Omental fat pad (tissue), 4 donors: ENCODE measurements around the gene RNASE12. TPM values are rescaled to one million over a fixed set of nuclear protein-coding genes. Genes with fewer than 3 reads are reported as not detected.
"Not testable (repeated sequence)": the region's sequence is repeated elsewhere in the genome, so short reads cannot be mapped to it uniquely, and the experiment has no call there.

Experiments used
- ATAC-seq: fragments of 150-250 bp; one replicate; pipeline ENCODE4 v1.9.1; 2016; ENCODE audit warnings: mild to moderate bottlenecking, moderate library complexity; ENCODE audit not compliant: low FRiP score
- DNase-seq: peaks from one replicate; pipeline ENCODE4 v3.0.0-alpha.2; 2019; ENCODE audit warnings: low spot score
- total RNA-seq, 4 donors: library from RNA; depleted of rRNA; stranded (reverse); fragments of >200 nt; gene quantifications; one replicate each; pipeline ENCODE4 v1.1.0, GENCODE V29; 2016
- TF ChIP-seq, protein P1 (sequence below), 3 donors: fragments of 450-650 bp; IDR thresholded peaks; one replicate each; pipeline ENCODE4 v1.5.1; 2016 to 2017; ENCODE audit warnings: antibody characterized with exemption in 3 of 3, mild to moderate bottlenecking in 3 of 3, moderate library complexity in 2 of 3

RNASE12 gene
- total RNA-seq, 4 donors from 2014 or later: not detected

GRCh38 chr14:20620798-20621478 is 29.8 kb upstream of the RNASE12 start:
- TF ChIP-seq, protein P1, sequence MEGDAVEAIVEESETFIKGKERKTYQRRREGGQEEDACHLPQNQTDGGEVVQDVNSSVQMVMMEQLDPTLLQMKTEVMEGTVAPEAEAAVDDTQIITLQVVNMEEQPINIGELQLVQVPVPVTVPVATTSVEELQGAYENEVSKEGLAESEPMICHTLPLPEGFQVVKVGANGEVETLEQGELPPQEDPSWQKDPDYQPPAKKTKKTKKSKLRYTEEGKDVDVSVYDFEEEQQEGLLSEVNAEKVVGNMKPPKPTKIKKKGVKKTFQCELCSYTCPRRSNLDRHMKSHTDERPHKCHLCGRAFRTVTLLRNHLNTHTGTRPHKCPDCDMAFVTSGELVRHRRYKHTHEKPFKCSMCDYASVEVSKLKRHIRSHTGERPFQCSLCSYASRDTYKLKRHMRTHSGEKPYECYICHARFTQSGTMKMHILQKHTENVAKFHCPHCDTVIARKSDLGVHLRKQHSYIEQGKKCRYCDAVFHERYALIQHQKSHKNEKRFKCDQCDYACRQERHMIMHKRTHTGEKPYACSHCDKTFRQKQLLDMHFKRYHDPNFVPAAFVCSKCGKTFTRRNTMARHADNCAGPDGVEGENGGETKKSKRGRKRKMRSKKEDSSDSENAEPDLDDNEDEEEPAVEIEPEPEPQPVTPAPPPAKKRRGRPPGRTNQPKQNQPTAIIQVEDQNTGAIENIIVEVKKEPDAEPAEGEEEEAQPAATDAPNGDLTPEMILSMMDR (IDR thresholded peaks at IDR 0.05): no peak
- no peak for ATAC-seq

DNA sequence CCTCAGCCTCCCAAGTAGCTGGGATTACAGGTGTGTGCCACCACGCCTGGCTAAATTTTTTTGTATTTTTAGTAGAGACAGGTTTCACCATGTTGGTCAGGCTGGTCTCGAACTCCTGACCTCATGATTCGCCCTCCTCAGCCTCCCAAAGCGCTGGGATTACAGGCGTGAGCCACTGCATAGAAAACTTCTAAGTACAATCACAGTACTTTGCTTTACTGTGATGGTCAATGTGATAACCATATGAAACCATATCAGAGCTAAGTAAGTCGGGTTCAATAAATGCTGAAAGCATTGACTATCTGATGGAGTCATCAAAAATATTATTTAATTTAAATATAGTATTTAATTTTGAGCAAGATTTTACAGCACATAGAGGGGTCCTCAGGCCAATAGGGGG is 28.5 kb upstream of the RNASE12 start:
- ATAC-seq: not testable (repeated sequence)

More at GRCh38 chr14:20620798-20621478, 29.8 kb upstream of the RNASE12 start:
- DNase-seq: no peak

DNA sequence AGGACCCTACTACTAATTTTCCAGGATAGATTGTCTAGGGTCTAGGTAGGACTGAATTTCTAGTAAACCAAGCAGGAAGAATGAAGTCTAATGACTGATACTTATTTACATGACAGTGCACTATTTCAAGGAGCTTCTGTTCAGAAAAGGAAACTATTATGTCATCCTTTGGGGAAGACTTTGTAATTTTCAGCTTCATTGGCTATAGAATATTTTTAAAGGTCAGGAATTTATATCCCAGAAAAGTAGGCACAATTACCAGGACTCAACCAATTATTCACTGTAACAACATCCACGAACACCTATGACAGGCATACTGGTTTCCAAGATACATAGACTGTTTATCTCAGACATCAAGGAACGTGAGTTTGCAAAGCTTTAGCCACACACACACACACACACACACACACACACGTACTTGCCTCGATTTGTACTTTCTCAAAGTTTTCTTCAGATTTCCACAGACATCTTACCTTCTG is 27.1 kb upstream of the RNASE12 start:
- ATAC-seq (no peak), DNase-seq (no peak)
- TF ChIP-seq, protein P1 (IDR thresholded peaks at IDR 0.05): no peak

More for the DNA sequence above, 28.5 kb upstream of the RNASE12 start:
- not testable (repeated sequence) for DNase-seq

GRCh38 chr14:20617138-20618003 is 26.2 kb upstream of the RNASE12 start:
- no peak for DNase-seq
- TF ChIP-seq, protein P1 (IDR thresholded peaks at IDR 0.05): no peak
- ATAC-seq: no peak

- TF ChIP-seq, protein P1 (IDR thresholded peaks at IDR 0.05): no peak
- DNase-seq (no peak), ATAC-seq (no peak)
Observed at GRCh38 chr14:20615996-20616395, 24.8 kb upstream of the RNASE12 start.

DNA sequence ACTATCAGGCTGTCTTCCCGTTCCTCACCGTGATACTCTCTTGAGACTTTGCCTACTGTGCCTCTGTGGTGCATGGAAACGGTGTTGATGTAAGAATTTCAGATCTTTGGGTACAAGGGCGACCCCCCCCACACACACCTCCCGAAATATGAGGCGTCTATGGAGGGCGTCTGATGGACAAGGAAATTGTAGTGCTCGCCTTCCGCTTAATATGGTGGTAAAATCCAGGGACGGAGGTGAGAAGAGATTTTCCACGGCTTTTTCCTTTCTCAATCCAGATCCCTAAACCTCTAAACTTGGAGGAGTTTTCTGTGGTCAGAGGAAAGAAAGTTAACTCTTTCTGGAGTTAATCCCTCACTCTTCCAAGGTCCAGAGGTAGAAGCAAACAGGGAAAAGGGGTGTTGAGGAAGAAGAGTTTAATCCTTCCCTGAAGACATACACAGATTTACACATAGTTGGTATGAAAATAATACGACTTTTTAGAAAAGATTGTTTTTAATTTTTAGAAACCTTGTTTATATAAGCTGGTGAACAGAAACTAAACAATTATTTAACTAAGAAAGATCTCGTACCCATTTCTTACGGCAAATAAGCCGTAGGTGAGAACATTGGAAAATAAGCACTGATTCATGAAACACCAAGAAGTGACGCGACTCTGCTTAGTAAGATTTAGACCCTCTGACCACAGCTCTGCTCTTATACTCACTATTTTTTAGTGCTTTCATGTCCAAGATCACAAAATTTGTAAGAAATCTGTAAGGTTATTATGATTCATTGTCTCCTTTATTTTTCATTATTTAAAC is 23.1 kb upstream of the RNASE12 start:
- DNase-seq (no peak), ATAC-seq (peak; percentile 5)
- TF ChIP-seq, protein P1 (IDR thresholded peaks at IDR 0.05): no peak
